Activated gamma-delta T cell treated with anti-CD3 and anti-CD28 coated beads, Interleukin-2, amount 50 U/mL, for 16 hours (primary cell): Measurements from ENCODE around the gene TCF4.
"Not testable (repeated sequence)": the region's sequence is repeated elsewhere in the genome, so short reads cannot be mapped to it uniquely, and the experiment has no call there.

ENCODE experiments used
- DNase-seq: peaks from one replicate; pipeline ENCODE4 v3.0.0-alpha.2; 2020; ENCODE audit warnings: low read depth

The TCF4 gene

GRCh38 chr18:55475467-55475866, 112.5 kb downstream of the TCF4 start:
- no peak for DNase-seq

- DNase-seq, result no peak
Observed at GRCh38 chr18:55473560-55473959, 114.4 kb downstream of the TCF4 start.

GRCh38 chr18:55473058-55473457, 114.9 kb downstream of the TCF4 start:
- no peak for DNase-seq

GRCh38 chr18:55470826-55471225, 117.2 kb downstream of the TCF4 start:
- no peak for DNase-seq

GRCh38 chr18:55469134-55469533, 118.9 kb downstream of the TCF4 start:
- DNase-seq, result not testable (repeated sequence)

GRCh38 chr18:55466789-55467188, 121.2 kb downstream of the TCF4 start:
- DNase-seq, result no peak

GRCh38 chr18:55465313-55465712, 122.7 kb downstream of the TCF4 start:
- DNase-seq, result no peak

GRCh38 chr18:55464581-55464980, 123.4 kb downstream of the TCF4 start:
- no peak for DNase-seq

- no peak for DNase-seq
Observed at GRCh38 chr18:55462652-55463051, 125.3 kb downstream of the TCF4 start.

- DNase-seq, result no peak
Observed at GRCh38 chr18:55461848-55462247, 126.1 kb downstream of the TCF4 start.

GRCh38 chr18:55458456-55459203, 129.4 kb downstream of the TCF4 start:
- DNase-seq, result no peak

- no peak for DNase-seq
Observed at GRCh38 chr18:55457028-55457427, 131.0 kb downstream of the TCF4 start.

- DNase-seq, result no peak
Observed at GRCh38 chr18:55455938-55456337, 132.1 kb downstream of the TCF4 start.

GRCh38 chr18:55453186-55453585, 134.8 kb downstream of the TCF4 start:
- DNase-seq, result no peak

GRCh38 chr18:55452123-55452611, 135.8 kb downstream of the TCF4 start:
- no peak for DNase-seq

- no peak for DNase-seq
Observed at GRCh38 chr18:55449412-55450140, 138.4 kb downstream of the TCF4 start.

GRCh38 chr18:55448420-55448819, 139.6 kb downstream of the TCF4 start:
- no peak for DNase-seq

- no peak for DNase-seq
Observed at GRCh38 chr18:55447672-55448018, 140.3 kb downstream of the TCF4 start.

GRCh38 chr18:55446996-55447671, 140.9 kb downstream of the TCF4 start:
- DNase-seq, result no peak

GRCh38 chr18:55444536-55444935, 143.5 kb downstream of the TCF4 start:
- DNase-seq, result no peak

- DNase-seq, result no peak
Observed at GRCh38 chr18:55443776-55444175, 144.2 kb downstream of the TCF4 start.

GRCh38 chr18:55442561-55442960, 145.4 kb downstream of the TCF4 start:
- no peak for DNase-seq

GRCh38 chr18:55440988-55441387, 147.0 kb downstream of the TCF4 start:
- no peak for DNase-seq
